ENCODE measurements around the gene SLC12A3. TPM values are rescaled to one million over a fixed set of nuclear protein-coding genes. Genes with fewer than 3 reads are reported as not detected.

Gene SLC12A3
- total and polyA plus RNA-seq, 2 of the 8 experiments (the other 6 are each of a cell fraction or from before 2014, with no cell fraction given): not detected

- CTCF ChIA-PET (ENCODE audit: partially characterized antibody): interaction anchor here (0.7 to 2.5 kb wide), 6 partner anchors 14 to 51 kb away, joined by 3 to 6 read pairs (median 4); no protein-coding TSS in a partner anchor
- FAIRE-seq: no peak
Measured at GRCh38 chr16:56927471-56927870, 62.5 kb downstream of the SLC12A3 start.

More at GRCh38 chr16:56927471-56927870, 62.5 kb downstream of the SLC12A3 start:
- POLR2A ChIA-PET (ENCODE audit: partially characterized antibody): interaction anchor here (0.9 to 1.5 kb wide), 4 partner anchors 9 to 53 kb away, joined by 3 to 6 read pairs (median 4); no protein-coding TSS in a partner anchor
- Histone ChIP-seq H3K23me2 (ENCODE audit: low read depth, low read length) (peaks cover under 1% of the 10 kb centered on the region; the same call in 1 of the 2 replicates), H4K91ac (replicated peaks; ENCODE audit: insufficient read length, low read length) (no peak overlapping the region), H3K9ac (replicated peaks in 1 of 4; ENCODE audit: extremely low read depth in 1 of 4, low read depth in 3 of 4, low read length in 3 of 4) (no peak overlapping the region), H3K79me1 (ENCODE audit: low read depth, low read length) (no peaks in the 10 kb centered on the region), H3K79me2 (ENCODE audit: control insufficient read depth in 1 of 2, insufficient read depth in 2 of 2, low read length in 2 of 2) (0 out of 4 replicates have a peak, but pooled peaks cover 0 to under 1% of the 10 kb centered on the region in 2 experiments), H3K4me2 (ENCODE audit: insufficient read depth in 1 of 2, low read depth in 2 of 2, low read length in 2 of 2) (no peak overlapping the region), H4K5ac (ENCODE audit: insufficient read length, low read depth, low read length) (no peak overlapping the region), H2AFZ (ENCODE audit: low read length) (no peak overlapping the region), H3K27me3 (replicated peaks in 1 of 4; ENCODE audit: control insufficient read depth in 3 of 4, extremely low read depth in 1 of 4, insufficient read depth in 3 of 4, low read length in 3 of 4) (no peaks in the 10 kb centered on the region), H3K9me3 (ENCODE audit: insufficient read depth in 2 of 2, low read depth in 1 of 2, low read length in 1 of 2) (no peaks in the 10 kb centered on the region), H3K4me1 (replicated peaks in 1 of 4; ENCODE audit: control insufficient read depth in 3 of 4, insufficient read depth in 4 of 4, low read length in 3 of 4) (peaks cover 5 to 12% (median 7%) of the 10 kb centered on the region in 4 experiments), H3K36me3 (ENCODE audit: control insufficient read depth in 2 of 4, insufficient read depth in 4 of 4, low read length in 3 of 4) (no peaks in the 10 kb centered on the region), H4K20me1 (replicated peaks in 1 of 2; ENCODE audit: control insufficient read depth in 1 of 2, insufficient read depth in 2 of 2, low read length in 2 of 2) (no peaks in the 10 kb centered on the region), H3K18ac (ENCODE audit: extremely low read depth, low read length) (no peak overlapping the region), H2AK5ac (ENCODE audit: low read depth, low read length) (no peak overlapping the region), H3K23ac (ENCODE audit: insufficient read length) (no peak overlapping the region), H2BK120ac (replicated peaks; ENCODE audit: low read depth, low read length) (no peak overlapping the region), H3K27ac (ENCODE audit: low read depth, low read length) (no peak overlapping the region), H3K14ac (ENCODE audit: insufficient read length) (no peak overlapping the region), H3K56ac (replicated peaks; ENCODE audit: insufficient read length, low read depth, low read length) (no peak overlapping the region), H3K4me3 (ENCODE audit: extremely low read depth in 1 of 4, insufficient read depth in 2 of 4, low read depth in 3 of 4, low read length in 4 of 4) (no peak overlapping the region), H2BK20ac (ENCODE audit: low read length) (no peak overlapping the region), H4K8ac (ENCODE audit: extremely low read depth, insufficient read depth, low read length) (no peak overlapping the region), H2BK12ac (ENCODE audit: low read depth, low read length) (no peak overlapping the region), H2BK15ac (ENCODE audit: low read length) (no peak overlapping the region), H3K4ac (replicated peaks; ENCODE audit: insufficient read length, low read depth, low read length) (no peak overlapping the region), H2BK5ac (ENCODE audit: low read depth, low read length) (no peak overlapping the region)
- no peak for TF ChIP-seq SP2 (IDR thresholded peaks at IDR 0.05; ENCODE audit: low read length)
- no peak for TF ChIP-seq RAD21 (IDR thresholded peaks at IDR 0.05 in 1 of 2, conservative IDR thresholded peaks at IDR 0.05 in 1 of 2; ENCODE audit: low read depth in 2 of 2, low read length in 2 of 2)
- no peak for TF ChIP-seq KDM4A (IDR thresholded peaks at IDR 0.05; ENCODE audit: low read depth, low read length, severe bottlenecking)
- TF ChIP-seq MAX (IDR thresholded peaks at IDR 0.05): no peak
- no peak for TF ChIP-seq SRF (IDR thresholded peaks at IDR 0.05; ENCODE audit: low read depth, low read length)
- TF ChIP-seq CHD1 (IDR thresholded peaks at IDR 0.05; ENCODE audit: low read depth, low read length): no peak
- no peak for TF ChIP-seq TEAD4 (IDR thresholded peaks at IDR 0.05; ENCODE audit: low read depth, low read length)
- no peak for TF ChIP-seq FOSL1 (IDR thresholded peaks at IDR 0.05; ENCODE audit: insufficient read depth, low read depth, low read length)
- no peak for TF ChIP-seq CBX5 (IDR thresholded peaks at IDR 0.05; ENCODE audit: low read depth, low read length)
- no peak for TF ChIP-seq POLR2A (IDR thresholded peaks at IDR 0.05; ENCODE audit: control extremely low read depth in 1 of 2, low read depth in 2 of 2, low read length in 2 of 2)
- no peak for TF ChIP-seq CTBP2 (IDR thresholded peaks at IDR 0.05; ENCODE audit: borderline replicate concordance, insufficient read depth, insufficient read length, low read length)
- no peak for TF ChIP-seq KDM1A (IDR thresholded peaks at IDR 0.05; ENCODE audit: borderline replicate concordance, low read length)
- no peak for TF ChIP-seq NRF1 (IDR thresholded peaks at IDR 0.05; ENCODE audit: low read depth, low read length)
- 88% methylated on average over 2 of the region's 2 CpGs; no CpG with 5 or more reads in 1 of the 2 experiments for WGBS, 2 experiments (ENCODE audit: extremely low coverage in 1 of 2, insufficient coverage in 1 of 2, insufficient read length in 1 of 2, insufficient replicate concordance in 2 of 2, low coverage in 1 of 2, low lambda C conversion rate in 2 of 2, missing lambda C conversion rate in 1 of 2)
- DNase-seq (ENCODE audit: low read depth in 1 of 2, low spot score in 2 of 2): no peak

Measured in H1 (cell line).